Ishikawa (cell line): ENCODE data around the gene KIAA1755.

Source experiments
- CEBPB ChIP-seq: IDR thresholded peaks from 2 replicates; pipeline ENCODE4 v1.6.1; 2012
- CREB1 ChIP-seq: IDR thresholded peaks from 2 replicates; pipeline ENCODE4 v1.6.1; 2012; ENCODE audit warnings: low read depth
- EGR1 ChIP-seq: IDR thresholded peaks from 2 replicates; pipeline ENCODE4 v1.6.1; 2012
- EP300 ChIP-seq: IDR thresholded peaks from 2 replicates; pipeline ENCODE4 v1.6.1; 2012; ENCODE audit warnings: borderline replicate concordance
- FOXM1 ChIP-seq: IDR thresholded peaks from 2 replicates; pipeline ENCODE4 v1.6.1; 2012; ENCODE audit warnings: low read depth, borderline replicate concordance
- NFIC ChIP-seq: IDR thresholded peaks from 2 replicates; pipeline ENCODE4 v1.6.1; 2012
- RAD21 ChIP-seq: IDR thresholded peaks from 2 replicates; pipeline ENCODE4 v1.6.1; 2012; ENCODE audit warnings: low read depth
- TAF1 ChIP-seq: IDR thresholded peaks from 2 replicates; pipeline ENCODE4 v1.6.1; 2012; ENCODE audit warnings: low read depth, mild to moderate bottlenecking
- TCF12 ChIP-seq: IDR thresholded peaks from 2 replicates; pipeline ENCODE4 v1.6.1; 2012; ENCODE audit warnings: low read depth
- TEAD4 ChIP-seq: IDR thresholded peaks from 2 replicates; pipeline ENCODE4 v1.6.1; 2012
- YY1 ChIP-seq: IDR thresholded peaks from 2 replicates; pipeline ENCODE4 v1.6.1; 2012; ENCODE audit warnings: low read depth
- ZBTB7A ChIP-seq: IDR thresholded peaks from 2 replicates; pipeline ENCODE4 v1.6.1; 2012; ENCODE audit warnings: low read depth
- TF ChIP-seq, protein P1 (sequence below): IDR thresholded peaks from 2 replicates; pipeline ENCODE4 v1.6.1; 2012
- TF ChIP-seq, protein P2 (sequence below): IDR thresholded peaks from 2 replicates; pipeline ENCODE4 v1.6.1; 2012; ENCODE audit warnings: low read depth, mild to moderate bottlenecking
- TF ChIP-seq, protein P3 (sequence below): IDR thresholded peaks from 2 replicates; pipeline ENCODE4 v1.6.1; 2012

Gene KIAA1755

DNA sequence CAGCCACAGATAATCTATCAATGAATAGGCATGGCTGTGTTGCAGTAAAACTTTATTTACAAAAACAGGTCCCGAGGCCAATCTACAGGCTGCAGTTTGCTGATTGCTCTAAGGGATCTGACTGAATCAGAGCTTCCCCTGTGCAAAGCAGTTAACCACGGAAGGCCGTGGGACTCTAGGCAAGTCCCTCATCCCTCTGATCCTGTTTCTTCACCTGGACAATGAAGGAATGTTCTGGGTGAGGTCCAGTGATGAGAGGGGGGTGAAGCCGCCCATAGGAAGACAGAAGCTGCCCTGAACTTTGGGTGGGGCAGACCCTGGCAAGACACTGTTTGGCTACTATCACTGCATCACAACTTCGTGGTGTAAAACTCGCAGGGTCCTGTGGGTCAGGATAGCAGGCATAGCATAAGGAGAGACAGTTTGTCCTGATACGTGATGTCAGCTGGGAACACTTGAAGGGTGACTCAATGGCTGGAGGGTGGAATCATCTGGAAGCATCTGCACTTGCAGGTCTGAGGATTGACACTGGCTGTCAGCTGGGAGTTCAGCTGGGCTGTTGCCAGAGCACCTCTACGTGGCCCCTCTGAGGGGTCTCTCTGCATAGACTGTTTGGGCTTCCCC, 62.2 kb downstream of the KIAA1755 start:
- TF ChIP-seq CREB1: no peak
- no peak for TF ChIP-seq ZBTB7A
- TF ChIP-seq, protein P1, sequence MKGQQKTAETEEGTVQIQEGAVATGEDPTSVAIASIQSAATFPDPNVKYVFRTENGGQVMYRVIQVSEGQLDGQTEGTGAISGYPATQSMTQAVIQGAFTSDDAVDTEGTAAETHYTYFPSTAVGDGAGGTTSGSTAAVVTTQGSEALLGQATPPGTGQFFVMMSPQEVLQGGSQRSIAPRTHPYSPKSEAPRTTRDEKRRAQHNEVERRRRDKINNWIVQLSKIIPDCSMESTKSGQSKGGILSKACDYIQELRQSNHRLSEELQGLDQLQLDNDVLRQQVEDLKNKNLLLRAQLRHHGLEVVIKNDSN: no peak
- no peak for TF ChIP-seq EGR1
- TF ChIP-seq TCF12: no peak
- TF ChIP-seq TEAD4: no peak

DNA sequence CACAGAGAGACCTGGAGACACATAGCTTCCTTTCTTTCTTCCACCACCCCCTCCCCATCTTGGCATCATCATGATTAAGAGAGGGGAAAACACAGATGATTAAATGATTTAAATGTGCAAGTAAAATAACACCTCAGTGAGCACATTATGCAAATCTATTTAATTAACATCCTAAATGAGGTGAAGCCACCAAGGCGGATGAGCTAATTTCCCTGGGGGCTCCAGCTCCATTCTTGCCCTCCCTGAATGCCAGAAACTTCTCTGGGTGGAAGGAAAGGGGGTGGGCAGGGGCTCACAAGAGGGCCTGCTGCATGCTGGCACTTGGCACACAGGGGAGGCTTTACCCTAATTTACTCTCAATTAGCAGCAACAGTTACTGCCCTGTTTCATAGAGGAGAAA, 62.9 kb downstream of the KIAA1755 start:
- TF ChIP-seq TCF12 (no peak), CEBPB (no peak), NFIC (no peak), ZBTB7A (no peak), RAD21 (no peak), EP300 (no peak), EGR1 (no peak), CREB1 (no peak), YY1 (no peak), TEAD4 (no peak), FOXM1 (no peak), TAF1 (no peak)
- TF ChIP-seq, protein P1: no peak
- TF ChIP-seq, protein P2, sequence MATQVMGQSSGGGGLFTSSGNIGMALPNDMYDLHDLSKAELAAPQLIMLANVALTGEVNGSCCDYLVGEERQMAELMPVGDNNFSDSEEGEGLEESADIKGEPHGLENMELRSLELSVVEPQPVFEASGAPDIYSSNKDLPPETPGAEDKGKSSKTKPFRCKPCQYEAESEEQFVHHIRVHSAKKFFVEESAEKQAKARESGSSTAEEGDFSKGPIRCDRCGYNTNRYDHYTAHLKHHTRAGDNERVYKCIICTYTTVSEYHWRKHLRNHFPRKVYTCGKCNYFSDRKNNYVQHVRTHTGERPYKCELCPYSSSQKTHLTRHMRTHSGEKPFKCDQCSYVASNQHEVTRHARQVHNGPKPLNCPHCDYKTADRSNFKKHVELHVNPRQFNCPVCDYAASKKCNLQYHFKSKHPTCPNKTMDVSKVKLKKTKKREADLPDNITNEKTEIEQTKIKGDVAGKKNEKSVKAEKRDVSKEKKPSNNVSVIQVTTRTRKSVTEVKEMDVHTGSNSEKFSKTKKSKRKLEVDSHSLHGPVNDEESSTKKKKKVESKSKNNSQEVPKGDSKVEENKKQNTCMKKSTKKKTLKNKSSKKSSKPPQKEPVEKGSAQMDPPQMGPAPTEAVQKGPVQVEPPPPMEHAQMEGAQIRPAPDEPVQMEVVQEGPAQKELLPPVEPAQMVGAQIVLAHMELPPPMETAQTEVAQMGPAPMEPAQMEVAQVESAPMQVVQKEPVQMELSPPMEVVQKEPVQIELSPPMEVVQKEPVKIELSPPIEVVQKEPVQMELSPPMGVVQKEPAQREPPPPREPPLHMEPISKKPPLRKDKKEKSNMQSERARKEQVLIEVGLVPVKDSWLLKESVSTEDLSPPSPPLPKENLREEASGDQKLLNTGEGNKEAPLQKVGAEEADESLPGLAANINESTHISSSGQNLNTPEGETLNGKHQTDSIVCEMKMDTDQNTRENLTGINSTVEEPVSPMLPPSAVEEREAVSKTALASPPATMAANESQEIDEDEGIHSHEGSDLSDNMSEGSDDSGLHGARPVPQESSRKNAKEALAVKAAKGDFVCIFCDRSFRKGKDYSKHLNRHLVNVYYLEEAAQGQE: no peak
- TF ChIP-seq, protein P3, sequence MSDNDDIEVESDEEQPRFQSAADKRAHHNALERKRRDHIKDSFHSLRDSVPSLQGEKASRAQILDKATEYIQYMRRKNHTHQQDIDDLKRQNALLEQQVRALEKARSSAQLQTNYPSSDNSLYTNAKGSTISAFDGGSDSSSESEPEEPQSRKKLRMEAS: no peak

DNA sequence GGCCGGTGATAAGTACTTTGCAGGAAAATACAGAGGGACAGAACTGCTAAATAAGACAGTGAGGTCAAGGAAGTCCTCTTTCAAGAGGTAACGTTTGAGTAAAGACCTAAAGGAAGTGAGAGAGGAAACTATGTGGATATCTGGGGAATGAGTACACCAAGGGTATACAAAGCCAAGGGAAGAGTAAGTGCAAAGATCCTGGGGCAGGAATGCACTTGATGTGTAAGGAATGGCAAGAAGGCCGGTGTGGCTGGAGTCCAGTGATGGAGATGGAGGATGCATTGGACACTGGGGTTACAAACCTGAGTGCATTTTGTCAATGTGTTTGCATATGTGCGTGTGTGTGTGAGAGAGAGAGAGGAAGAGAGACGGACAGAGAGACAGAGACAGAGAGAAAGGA, 63.3 kb downstream of the KIAA1755 start:
- TF ChIP-seq EP300: no peak
- TF ChIP-seq ZBTB7A: no peak
- no peak for TF ChIP-seq EGR1
- TF ChIP-seq NFIC: no peak
- TF ChIP-seq FOXM1: no peak
- no peak for TF ChIP-seq TEAD4
- TF ChIP-seq RAD21: no peak
- TF ChIP-seq, protein P1: no peak
- TF ChIP-seq TCF12: no peak
- TF ChIP-seq, protein P2: no peak

DNA sequence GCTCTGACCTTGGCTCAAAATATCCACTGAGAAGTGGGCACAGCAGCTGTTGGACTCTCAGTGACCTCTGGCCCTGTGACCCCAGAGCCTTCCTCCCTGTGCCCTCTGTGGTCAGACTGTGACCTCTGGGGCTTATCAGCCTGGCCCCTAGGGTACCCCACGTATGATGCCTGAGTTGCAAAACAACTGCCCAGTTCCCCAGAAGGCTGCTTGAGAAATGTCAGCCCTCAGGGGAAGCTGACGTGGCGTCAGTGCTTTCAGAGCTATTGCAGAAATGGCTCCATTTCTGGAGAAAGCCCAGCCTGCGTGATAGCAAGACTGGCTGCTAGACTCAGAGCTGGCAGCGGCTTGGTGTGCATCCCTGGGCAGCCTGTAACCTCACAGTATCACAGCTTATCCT, 63.9 kb downstream of the KIAA1755 start:
- TF ChIP-seq, protein P3: no peak
- TF ChIP-seq TAF1 (no peak), FOXM1 (no peak), TEAD4 (no peak)
- TF ChIP-seq, protein P1: no peak

DNA sequence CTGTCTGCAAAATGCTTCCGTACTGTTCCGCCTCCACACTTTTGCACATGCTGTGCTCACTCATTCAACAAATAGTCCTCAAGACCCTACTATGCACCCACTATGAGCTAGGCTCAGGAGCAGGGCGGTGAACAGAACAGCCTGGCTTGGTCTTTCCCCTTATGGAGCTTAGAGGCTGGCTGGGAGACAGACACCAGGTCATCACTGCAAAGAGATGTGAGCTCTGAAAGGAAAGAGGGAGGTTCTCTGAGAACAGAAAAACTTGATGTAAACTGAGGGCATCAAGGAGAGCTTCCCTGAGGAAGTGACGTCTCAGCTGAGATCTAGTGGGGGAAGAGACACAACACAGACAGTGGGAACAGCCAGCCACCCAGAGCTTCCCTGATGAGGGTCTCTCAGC, 64.5 kb downstream of the KIAA1755 start:
- TF ChIP-seq FOXM1: no peak
- TF ChIP-seq CREB1: no peak
- no peak for TF ChIP-seq NFIC

DNA sequence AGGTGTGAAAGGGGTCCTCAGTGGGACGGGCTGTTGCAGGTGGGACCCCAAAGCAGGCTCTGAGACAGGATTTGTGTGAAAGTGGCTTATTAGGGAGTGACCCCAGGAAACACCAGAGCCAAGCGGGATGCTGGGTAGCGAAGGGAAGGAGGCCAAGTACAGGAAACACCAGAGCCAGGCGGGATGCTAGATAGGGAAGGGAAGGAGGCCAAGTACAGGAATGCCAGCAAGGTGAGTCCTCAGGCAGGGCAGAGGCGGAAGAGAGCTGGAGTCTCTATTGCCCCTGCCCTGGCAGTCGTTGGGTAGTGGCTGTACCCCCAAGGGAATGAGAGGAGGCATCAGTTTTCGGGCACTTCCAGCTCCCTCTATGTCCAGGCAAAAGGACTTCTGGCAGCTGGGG, 65.0 kb downstream of the KIAA1755 start:
- TF ChIP-seq, protein P1: no peak
- TF ChIP-seq, protein P3: no peak
- TF ChIP-seq TAF1: no peak
- no peak for TF ChIP-seq TEAD4
- TF ChIP-seq NFIC: no peak
- TF ChIP-seq YY1: no peak
- TF ChIP-seq CEBPB: no peak
